ENCODE measurements around the gene TRAM2. TPM values are rescaled to one million over a fixed set of nuclear protein-coding genes. Genes with fewer than 3 reads are reported as not detected.

Gene TRAM2
- total RNA-seq (20.7 TPM), polyA plus RNA-seq (ENCODE audit: insufficient read depth, low read depth, low replicate concordance) (4.5 TPM)
- long read RNA-seq, donor 1, full-length matches to known transcripts = 8 of 135 reads
- long read RNA-seq, donor 1, partial matches to known transcripts = 70 of 135 reads
- long read RNA-seq, donor 1, other reads (novel, unspliced or antisense) = 57 of 135 reads
- long read RNA-seq, donor 2, full-length matches to known transcripts = 3 of 3 reads
- long read RNA-seq, donor 2, partial matches to known transcripts = 0 of 3 reads
- long read RNA-seq, donor 2, other reads (novel, unspliced or antisense) = 0 of 3 reads
- long read RNA-seq, donor 3, full-length matches to known transcripts = 9 of 9 reads
- long read RNA-seq, donor 3, partial matches to known transcripts = 0 of 9 reads
- long read RNA-seq, donor 3, other reads (novel, unspliced or antisense) = 0 of 9 reads
- long read RNA-seq, donor 4, full-length matches to known transcripts = 9 of 9 reads
- long read RNA-seq, donor 4, partial matches to known transcripts = 0 of 9 reads
- long read RNA-seq, donor 4, other reads (novel, unspliced or antisense) = 0 of 9 reads
- long read RNA-seq, donor 5, full-length matches to known transcripts = 2 of 2 reads
- long read RNA-seq, donor 5, partial matches to known transcripts = 0 of 2 reads
- long read RNA-seq, donor 5, other reads (novel, unspliced or antisense) = 0 of 2 reads
- long read RNA-seq, donor 6 = 0 reads
- long read RNA-seq, donor 7, full-length matches to known transcripts = 5 of 24 reads
- long read RNA-seq, donor 7, partial matches to known transcripts = 1 of 24 reads
- long read RNA-seq, donor 7, other reads (novel, unspliced or antisense) = 18 of 24 reads
- long read RNA-seq, donor 8, full-length matches to known transcripts = 3 of 3 reads
- long read RNA-seq, donor 8, partial matches to known transcripts = 0 of 3 reads
- long read RNA-seq, donor 8, other reads (novel, unspliced or antisense) = 0 of 3 reads
- long read RNA-seq, donor 9, full-length matches to known transcripts = 1 of 1 reads
- long read RNA-seq, donor 9, partial matches to known transcripts = 0 of 1 reads
- long read RNA-seq, donor 9, other reads (novel, unspliced or antisense) = 0 of 1 reads
- long read RNA-seq, donor 10, full-length matches to known transcripts = 4 of 4 reads
- long read RNA-seq, donor 10, partial matches to known transcripts = 0 of 4 reads
- long read RNA-seq, donor 10, other reads (novel, unspliced or antisense) = 0 of 4 reads

GRCh38 chr6:52577022-52577777 is at the start of gene TRAM2:
Gene TRAM2 (minus strand): TSS chr6:52577060. CDS start chr6:52576915, 145 bp downstream.
- no peaks in the 10 kb centered on the region for H3K27me3 ChIP-seq (ENCODE audit: control insufficient read depth, insufficient read depth, low read length)
- peak; percentile 87 to 95 (median 90) for DNase-seq
- peaks cover 0 to 28% (median 25%) of the 10 kb centered on the region in 3 donors for H3K4me1 ChIP-seq (ENCODE audit: control insufficient read depth in 2 of 3, insufficient read depth in 2 of 3, low read depth in 1 of 3, low read length in 3 of 3)
- H3K36me3 ChIP-seq (ENCODE audit: control insufficient read depth in 2 of 3, insufficient read depth in 3 of 3, low read length in 3 of 3) = no peaks in the 10 kb centered on the region
- H3K9me3 ChIP-seq (ENCODE audit: control insufficient read depth in 2 of 3, insufficient read depth in 1 of 3, low read length in 3 of 3) = no peaks in the 10 kb centered on the region
- no peak for FAIRE-seq
- TF ChIP-seq CTCF (IDR thresholded peaks at IDR 0.05; ENCODE audit: borderline replicate concordance, extremely low read depth, insufficient read depth) = peak; percentile 4
- peak within 1 kb of the TSS; percentile 84 to 85 (median 85) for H3K4me3 ChIP-seq (ENCODE audit: low read length in 3 of 3)
- H3K27ac ChIP-seq (ENCODE audit: low read depth in 2 of 2, low read length in 2 of 2) = peak within 1 kb of the TSS; percentile 91 to 93
- H3K9ac ChIP-seq (ENCODE audit: low read length in 3 of 3) = peak within 1 kb of the TSS; percentile 68 to 91 (median 81)
- intact Hi-C loops (cut with DNase I) = no loop called here

GRCh38 chr6:52622810-52623209 is 46.0 kb upstream of the TRAM2 start:
- no peaks in the 10 kb centered on the region for H3K36me3 ChIP-seq (ENCODE audit: control insufficient read depth in 2 of 3, insufficient read depth in 3 of 3, low read length in 3 of 3)
- intact Hi-C loops (cut with DNase I) = no loop called here
- no peak overlapping the region for H3K27ac ChIP-seq (ENCODE audit: low read depth in 2 of 2, low read length in 2 of 2)
- no peak for FAIRE-seq
- no peaks in the 10 kb centered on the region for H3K27me3 ChIP-seq (ENCODE audit: control insufficient read depth, insufficient read depth, low read length)
- DNase-seq = no peak
- H3K4me3 ChIP-seq (ENCODE audit: low read length in 3 of 3) = no peak overlapping the region
- no peak for TF ChIP-seq CTCF (IDR thresholded peaks at IDR 0.05; ENCODE audit: borderline replicate concordance, extremely low read depth, insufficient read depth)
- no peak overlapping the region for H3K9ac ChIP-seq (ENCODE audit: low read length in 3 of 3)
- H3K9me3 ChIP-seq (ENCODE audit: control insufficient read depth in 2 of 3, insufficient read depth in 1 of 3, low read length in 3 of 3) = no peaks in the 10 kb centered on the region
- H3K4me1 ChIP-seq (ENCODE audit: control insufficient read depth in 2 of 3, insufficient read depth in 2 of 3, low read depth in 1 of 3, low read length in 3 of 3) = no peaks in the 10 kb centered on the region

GRCh38 chr6:52621631-52622030 is 44.8 kb upstream of the TRAM2 start:
- no peak for TF ChIP-seq CTCF (IDR thresholded peaks at IDR 0.05; ENCODE audit: borderline replicate concordance, extremely low read depth, insufficient read depth)
- no peaks in the 10 kb centered on the region for H3K27me3 ChIP-seq (ENCODE audit: control insufficient read depth, insufficient read depth, low read length)
- intact Hi-C loops (cut with DNase I) = no loop called here
- no peak for FAIRE-seq
- H3K9me3 ChIP-seq (ENCODE audit: control insufficient read depth in 2 of 3, insufficient read depth in 1 of 3, low read length in 3 of 3) = no peaks in the 10 kb centered on the region
- no peak overlapping the region for H3K27ac ChIP-seq (ENCODE audit: low read depth in 2 of 2, low read length in 2 of 2)
- no peak overlapping the region for H3K4me3 ChIP-seq (ENCODE audit: low read length in 3 of 3)
- no peak overlapping the region for H3K9ac ChIP-seq (ENCODE audit: low read length in 3 of 3)
- H3K36me3 ChIP-seq (ENCODE audit: control insufficient read depth in 2 of 3, insufficient read depth in 3 of 3, low read length in 3 of 3) = no peaks in the 10 kb centered on the region
- H3K4me1 ChIP-seq (ENCODE audit: control insufficient read depth in 2 of 3, insufficient read depth in 2 of 3, low read depth in 1 of 3, low read length in 3 of 3) = no peaks in the 10 kb centered on the region
- no peak for DNase-seq
